ENCODE results near the gene ERBB2.

The ERBB2 gene

DNA sequence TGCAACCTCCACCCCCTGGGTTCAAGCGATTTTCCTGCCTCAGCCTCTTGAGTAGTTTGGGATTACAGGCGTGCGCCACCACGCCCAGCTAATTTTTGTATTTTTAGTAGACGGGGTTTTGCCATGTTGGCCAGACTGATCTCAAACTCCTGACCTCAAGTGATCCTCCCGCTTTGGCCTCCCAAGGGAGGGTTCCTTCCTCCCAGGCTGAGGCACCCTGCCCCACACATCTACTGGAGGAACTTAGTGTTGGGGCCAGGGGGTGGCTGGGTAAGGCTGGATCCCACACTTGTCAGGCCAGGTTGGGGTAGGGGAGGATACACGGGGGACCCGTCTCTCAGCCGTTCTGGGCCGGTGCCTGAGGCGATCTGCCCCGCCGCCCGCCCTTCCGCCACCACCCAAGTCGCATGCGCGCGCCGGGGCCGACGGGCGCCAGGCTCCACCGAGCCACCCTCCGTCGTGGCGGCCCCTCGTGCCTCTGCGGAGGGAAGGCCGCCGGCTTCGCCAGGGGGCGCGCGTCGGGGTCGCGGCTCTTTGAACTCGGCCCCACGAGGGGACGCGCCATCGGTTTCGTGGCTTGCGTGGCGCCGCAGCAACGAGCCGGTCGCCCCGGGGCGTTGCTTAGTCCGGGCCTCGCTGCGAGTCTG, 53.8 kb downstream of the ERBB2 start:
- H3K27ac ChIP-seq, result peak overlapping the region; percentile 78
- TF ChIP-seq, protein P1, sequence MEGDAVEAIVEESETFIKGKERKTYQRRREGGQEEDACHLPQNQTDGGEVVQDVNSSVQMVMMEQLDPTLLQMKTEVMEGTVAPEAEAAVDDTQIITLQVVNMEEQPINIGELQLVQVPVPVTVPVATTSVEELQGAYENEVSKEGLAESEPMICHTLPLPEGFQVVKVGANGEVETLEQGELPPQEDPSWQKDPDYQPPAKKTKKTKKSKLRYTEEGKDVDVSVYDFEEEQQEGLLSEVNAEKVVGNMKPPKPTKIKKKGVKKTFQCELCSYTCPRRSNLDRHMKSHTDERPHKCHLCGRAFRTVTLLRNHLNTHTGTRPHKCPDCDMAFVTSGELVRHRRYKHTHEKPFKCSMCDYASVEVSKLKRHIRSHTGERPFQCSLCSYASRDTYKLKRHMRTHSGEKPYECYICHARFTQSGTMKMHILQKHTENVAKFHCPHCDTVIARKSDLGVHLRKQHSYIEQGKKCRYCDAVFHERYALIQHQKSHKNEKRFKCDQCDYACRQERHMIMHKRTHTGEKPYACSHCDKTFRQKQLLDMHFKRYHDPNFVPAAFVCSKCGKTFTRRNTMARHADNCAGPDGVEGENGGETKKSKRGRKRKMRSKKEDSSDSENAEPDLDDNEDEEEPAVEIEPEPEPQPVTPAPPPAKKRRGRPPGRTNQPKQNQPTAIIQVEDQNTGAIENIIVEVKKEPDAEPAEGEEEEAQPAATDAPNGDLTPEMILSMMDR (conservative IDR thresholded peaks at IDR 0.05), result no peak
- no peak for TF ChIP-seq ZFX (IDR thresholded peaks at IDR 0.05)

DNA sequence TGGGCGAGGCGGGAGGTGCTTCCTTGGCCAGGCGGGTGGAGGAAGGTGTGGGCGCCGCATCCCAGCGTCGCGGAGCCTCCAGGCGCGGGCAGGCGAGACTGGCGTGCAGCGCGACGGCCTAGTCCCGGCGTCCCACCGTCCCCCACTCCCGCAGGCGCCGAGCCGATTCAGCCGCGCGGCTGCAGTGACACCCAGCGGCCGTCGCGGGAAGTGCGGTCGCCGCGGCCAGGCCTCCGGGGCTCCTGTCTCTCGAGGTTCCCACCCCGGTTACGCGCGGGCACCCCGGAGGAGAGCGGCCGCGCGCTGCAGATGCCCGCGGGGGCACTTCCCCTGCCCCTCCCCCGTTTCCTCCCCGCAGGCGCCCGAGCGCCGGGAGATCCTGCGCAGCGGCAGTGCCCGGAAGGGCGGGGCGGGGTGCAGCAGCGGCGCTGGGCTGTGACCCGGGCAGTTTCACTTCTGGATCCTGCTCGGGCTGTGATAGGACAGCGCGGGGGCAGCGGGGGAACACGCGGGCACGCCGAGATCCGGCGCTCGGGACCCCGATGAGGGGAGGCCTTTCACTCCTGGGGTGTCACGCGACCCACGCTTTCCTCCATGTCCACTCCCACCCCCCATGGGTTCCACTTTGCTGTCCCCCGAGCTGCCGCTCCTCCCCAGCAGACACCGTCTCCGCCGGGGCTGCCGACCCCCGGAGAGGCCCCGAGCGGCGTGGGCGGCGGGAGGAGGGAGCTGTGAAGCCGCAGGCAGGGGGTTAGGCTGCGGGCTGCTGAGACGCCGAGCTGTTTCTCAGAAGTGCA, 54.5 kb downstream of the ERBB2 start:
- H3K27ac ChIP-seq, result peak overlapping the region; percentile 78
- TF ChIP-seq, protein P1 (conservative IDR thresholded peaks at IDR 0.05), result peak; percentile 99
- peak; percentile 81; the same call in 1 of the 2 replicates for TF ChIP-seq ZFX (IDR thresholded peaks at IDR 0.05)

DNA sequence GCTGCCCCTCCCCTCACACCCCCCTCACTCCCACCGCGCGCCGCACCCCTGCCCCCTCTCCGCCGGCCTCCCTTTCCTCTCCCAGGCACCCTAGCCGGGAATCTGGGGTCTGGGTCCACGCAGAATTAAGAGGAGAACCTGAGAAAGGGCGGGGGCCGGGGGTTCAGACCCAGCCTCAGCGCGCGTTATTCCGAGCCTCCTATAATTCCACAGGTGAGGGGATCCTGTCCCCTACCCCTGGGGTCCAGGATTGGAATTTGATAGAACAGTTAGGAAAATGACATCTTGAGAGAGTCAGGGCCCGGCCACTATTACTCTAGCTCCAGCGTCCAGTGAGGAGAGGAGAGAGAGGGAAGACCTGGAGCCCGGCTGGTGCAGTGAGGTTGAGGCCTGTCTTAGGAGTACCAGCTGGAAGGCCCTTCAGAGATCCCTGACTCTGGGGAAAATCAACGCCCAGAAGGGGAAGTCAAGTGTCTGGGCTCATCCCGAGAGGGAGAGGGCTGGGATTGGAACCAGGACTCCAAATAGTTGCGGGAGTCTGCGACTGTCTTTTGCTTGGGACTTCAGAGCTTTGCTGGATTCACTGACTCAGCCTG, 55.2 kb downstream of the ERBB2 start:
- peak overlapping the region; percentile 78 for H3K27ac ChIP-seq
- TF ChIP-seq, protein P1 (conservative IDR thresholded peaks at IDR 0.05), result no peak
- no peak for TF ChIP-seq ZFX (IDR thresholded peaks at IDR 0.05)

DNA sequence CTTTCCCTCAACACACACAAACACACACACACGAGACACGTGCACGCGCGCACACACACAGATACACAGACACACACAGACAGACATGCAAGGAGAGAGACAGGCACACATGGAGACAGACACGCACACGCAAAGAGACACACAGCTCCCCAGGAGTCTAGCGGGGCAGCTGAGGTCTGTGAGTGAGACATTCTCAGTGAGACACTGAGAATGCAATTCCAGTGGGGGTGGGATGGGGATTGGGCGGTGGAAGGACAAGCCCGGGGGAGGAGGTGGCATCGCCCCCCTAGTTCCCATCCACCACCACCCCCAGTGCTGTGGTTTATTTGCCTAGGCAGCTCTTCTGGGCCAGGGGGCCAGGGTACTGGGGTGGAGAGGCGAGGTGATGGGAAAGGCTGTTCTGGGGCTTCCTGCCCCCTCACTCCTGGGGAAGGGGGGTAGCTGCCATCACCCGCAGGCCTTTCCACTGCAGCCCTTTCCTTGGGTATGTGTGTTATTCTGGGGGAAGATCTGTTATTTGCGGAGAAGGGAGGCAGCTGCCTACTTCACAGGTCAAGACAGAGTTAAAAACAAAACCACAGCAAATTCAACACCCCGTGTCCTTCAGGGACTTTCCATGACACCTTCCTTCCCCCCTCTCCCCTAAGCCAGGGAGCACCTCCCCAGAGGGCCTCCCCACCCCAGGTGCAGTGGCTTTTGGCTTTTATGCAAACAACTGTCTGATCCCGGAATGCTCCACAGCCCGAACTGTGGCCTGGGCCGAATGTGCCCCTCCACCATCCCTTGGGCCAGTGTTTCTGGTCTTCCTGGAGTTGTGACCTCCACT, 55.9 kb downstream of the ERBB2 start:
- H3K27ac ChIP-seq, result no peak overlapping the region
- TF ChIP-seq ZFX (IDR thresholded peaks at IDR 0.05), result no peak
- TF ChIP-seq, protein P1 (conservative IDR thresholded peaks at IDR 0.05), result no peak

DNA sequence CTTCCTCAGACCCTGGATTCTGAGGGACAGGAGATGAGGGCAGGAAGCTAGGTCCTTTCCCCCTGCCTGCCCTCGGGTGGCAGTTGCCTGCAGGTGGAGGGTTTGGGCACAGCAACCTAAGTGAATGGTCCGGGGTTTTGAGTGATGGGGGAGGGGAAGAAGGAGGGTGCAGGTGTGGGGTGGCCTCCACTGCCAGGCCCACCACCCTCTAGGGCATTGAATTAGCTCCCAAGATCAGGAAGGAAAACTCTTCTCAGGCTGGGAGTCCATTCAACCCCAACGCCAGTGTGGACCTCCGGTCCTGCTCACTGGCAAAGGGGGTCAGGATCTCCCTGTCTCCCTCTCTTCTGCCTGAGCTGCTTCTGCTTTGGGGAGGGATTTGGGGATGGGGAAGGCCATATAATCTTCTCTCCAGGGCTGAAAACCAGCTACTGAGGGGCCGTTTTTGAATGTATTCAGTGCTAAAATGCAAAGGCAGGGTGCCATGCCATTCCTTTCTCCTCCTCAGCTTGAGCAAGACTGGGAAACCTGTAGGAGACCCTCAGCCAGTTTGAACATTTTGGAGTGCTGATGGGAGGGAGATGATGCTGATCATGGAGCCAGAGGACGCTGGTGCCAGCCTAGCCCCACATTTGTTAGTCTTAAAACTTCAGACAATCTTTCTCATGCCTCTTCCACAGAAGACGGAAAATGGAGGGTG, 56.7 kb downstream of the ERBB2 start:
- no peak for TF ChIP-seq ZFX (IDR thresholded peaks at IDR 0.05)
- TF ChIP-seq, protein P1 (conservative IDR thresholded peaks at IDR 0.05), result no peak
- no peak overlapping the region for H3K27ac ChIP-seq

DNA sequence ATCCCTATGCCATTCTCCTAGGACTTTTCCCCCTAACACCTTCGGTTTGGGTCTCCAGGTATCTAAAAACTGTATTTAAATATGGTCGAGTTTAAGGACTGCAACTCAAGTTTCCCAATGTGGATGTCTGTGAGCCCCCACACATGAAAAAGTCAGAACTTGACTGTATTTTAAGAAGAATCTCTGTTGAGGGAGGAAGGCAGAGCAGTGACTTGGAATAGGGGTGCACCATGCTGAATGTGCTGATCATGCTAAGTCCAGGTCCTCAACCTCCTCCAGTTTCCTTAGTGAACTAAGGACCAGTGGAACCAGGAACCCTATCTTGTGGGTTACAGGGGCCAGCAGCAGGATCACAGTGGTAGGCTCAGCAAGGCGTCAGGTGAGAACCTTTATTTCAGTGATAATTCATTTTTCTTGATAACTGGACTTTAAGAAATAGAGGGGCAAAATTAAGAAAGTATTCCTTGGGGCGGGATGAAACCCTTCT, 57.4 kb downstream of the ERBB2 start:
- no peak overlapping the region for H3K27ac ChIP-seq

More for the DNA sequence above, 57.4 kb downstream of the ERBB2 start:
- no peak for TF ChIP-seq ZFX (IDR thresholded peaks at IDR 0.05)
- TF ChIP-seq, protein P1 (conservative IDR thresholded peaks at IDR 0.05), result no peak
